ENCODE results near the gene SLC16A10. TPM values are rescaled to one million over a fixed set of nuclear protein-coding genes. Genes with fewer than 3 reads are reported as not detected.
"Not testable (repeated sequence)": the region's sequence is repeated elsewhere in the genome, so short reads cannot be mapped to it uniquely, and the experiment has no call there.

SLC16A10 gene
- total and polyA plus RNA-seq, 2 of the 4 experiments (the other 2 are of a cell fraction), result not detected

- BruUV-seq (replicated peaks); H3K4ac ChIP-seq (ENCODE audit: low read depth, low read length); H2BK15ac ChIP-seq (ENCODE audit: low read depth, low read length); H3K9me1 ChIP-seq (ENCODE audit: insufficient read depth, low read length); H2AK9ac ChIP-seq (replicated peaks; ENCODE audit: low read depth, low read length, poor library complexity); H3K4me3 ChIP-seq (ENCODE audit: insufficient read depth, low read depth, low read length); CTCF ChIA-PET; H4K8ac ChIP-seq (ENCODE audit: low read depth in 2 of 2, low read length in 2 of 2); H2AFZ ChIP-seq (replicated peaks; ENCODE audit: low read length, poor library complexity); H3K9ac ChIP-seq (ENCODE audit: low read depth, low read length); dilution Hi-C loops (cut with HindIII; ENCODE audit: low sequenced_read_pairs, unreplicated experiment); H3K4me1 ChIP-seq (ENCODE audit: control insufficient read depth, insufficient read depth, low read length); H3K4me2 ChIP-seq (ENCODE audit: low read depth, low read length); H4K20me1 ChIP-seq (ENCODE audit: insufficient read depth, low read length); H3K36me3 ChIP-seq (ENCODE audit: control insufficient read depth, insufficient read depth, low read length); H3K14ac ChIP-seq (replicated peaks; ENCODE audit: low read depth, low read length); H4K5ac ChIP-seq (ENCODE audit: low read depth, low read length); H2BK20ac ChIP-seq (ENCODE audit: low read depth, low read length); H4K91ac ChIP-seq (ENCODE audit: insufficient read depth, low read depth, low read length); H2BK5ac ChIP-seq (ENCODE audit: low read depth, low read length, poor library complexity, severe bottlenecking); H2AK5ac ChIP-seq (ENCODE audit: low read depth, low read length); H3K23ac ChIP-seq (ENCODE audit: low read depth, low read length); ATAC-seq (ENCODE audit: low read depth); H3K18ac ChIP-seq (ENCODE audit: low read depth, low read length); H3K9me3 ChIP-seq (ENCODE audit: control insufficient read depth, insufficient read depth, low read length); in situ Hi-C loops (cut with MboI; ENCODE audit: low sequenced_read_pairs); H3K56ac ChIP-seq (ENCODE audit: extremely low read depth, insufficient read depth, low read length); DNase-seq; intact Hi-C loops (cut with micrococcal nuclease); H3K79me1 ChIP-seq (ENCODE audit: low read depth in 1 of 2, low read length in 2 of 2); H3K27ac ChIP-seq (ENCODE audit: insufficient read depth, low read length); H2BK120ac ChIP-seq (ENCODE audit: low read depth, low read length): not testable (repeated sequence)
- WGBS, 2 experiments (ENCODE audit: extremely low coverage in 2 of 2, insufficient read length in 1 of 2), result 17% methylated on average over 1 of the region's 5 CpGs; no CpG with 5 or more reads in 1 of the 2 experiments
- peaks cover 22% of the 10 kb centered on the region for H3K27me3 ChIP-seq (ENCODE audit: control insufficient read depth, insufficient read depth, low read length)
- POLR2A ChIA-PET (ENCODE audit: unreplicated experiment), result interaction anchor here (0.5 kb wide), 1 partner anchor 43 kb away, joined by 3 read pairs; no protein-coding TSS in a partner anchor
Measured at GRCh38 chr6:111061985-111062384, 25.3 kb upstream of the SLC16A10 start.

GRCh38 chr6:111062860-111063259 is 24.4 kb upstream of the SLC16A10 start:
- POLR2A ChIA-PET (ENCODE audit: unreplicated experiment); H4K8ac ChIP-seq (ENCODE audit: low read depth in 2 of 2, low read length in 2 of 2); H3K23ac ChIP-seq (ENCODE audit: low read depth, low read length); H3K9me3 ChIP-seq (ENCODE audit: control insufficient read depth, insufficient read depth, low read length); H3K4me3 ChIP-seq (ENCODE audit: insufficient read depth, low read depth, low read length); H3K9ac ChIP-seq (ENCODE audit: low read depth, low read length); H3K27ac ChIP-seq (ENCODE audit: insufficient read depth, low read length); H4K20me1 ChIP-seq (ENCODE audit: insufficient read depth, low read length); H2AFZ ChIP-seq (replicated peaks; ENCODE audit: low read length, poor library complexity); H2AK9ac ChIP-seq (replicated peaks; ENCODE audit: low read depth, low read length, poor library complexity); intact Hi-C loops (cut with micrococcal nuclease); CTCF ChIA-PET; H3K36me3 ChIP-seq (ENCODE audit: control insufficient read depth, insufficient read depth, low read length); H3K18ac ChIP-seq (ENCODE audit: low read depth, low read length); H4K5ac ChIP-seq (ENCODE audit: low read depth, low read length); ATAC-seq (ENCODE audit: low read depth); H2BK20ac ChIP-seq (ENCODE audit: low read depth, low read length); H2AK5ac ChIP-seq (ENCODE audit: low read depth, low read length); H3K4me1 ChIP-seq (ENCODE audit: control insufficient read depth, insufficient read depth, low read length); BruUV-seq (replicated peaks); H3K4ac ChIP-seq (ENCODE audit: low read depth, low read length); H3K4me2 ChIP-seq (ENCODE audit: low read depth, low read length); dilution Hi-C loops (cut with HindIII; ENCODE audit: low sequenced_read_pairs, unreplicated experiment); H3K56ac ChIP-seq (ENCODE audit: extremely low read depth, insufficient read depth, low read length); H3K79me1 ChIP-seq (ENCODE audit: low read depth in 1 of 2, low read length in 2 of 2); H4K91ac ChIP-seq (ENCODE audit: insufficient read depth, low read depth, low read length); H2BK15ac ChIP-seq (ENCODE audit: low read depth, low read length); in situ Hi-C loops (cut with MboI; ENCODE audit: low sequenced_read_pairs); H3K14ac ChIP-seq (replicated peaks; ENCODE audit: low read depth, low read length); H2BK5ac ChIP-seq (ENCODE audit: low read depth, low read length, poor library complexity, severe bottlenecking); DNase-seq; H2BK120ac ChIP-seq (ENCODE audit: low read depth, low read length); H3K9me1 ChIP-seq (ENCODE audit: insufficient read depth, low read length): not testable (repeated sequence)
- H3K27me3 ChIP-seq (ENCODE audit: control insufficient read depth, insufficient read depth, low read length), result peaks cover 25% of the 10 kb centered on the region
- no CpG with 5 or more reads among the region's 5 CpGs for WGBS, 2 experiments (ENCODE audit: extremely low coverage in 2 of 2, insufficient read length in 1 of 2)
